HG03460 (cell line): ENCODE data around the gene CDK11A.
"Not testable (repeated sequence)": the region's sequence is repeated elsewhere in the genome, so short reads cannot be mapped to it uniquely, and the experiment has no call there.

Experiments used
- ATAC-seq: cut with Tn5 transposase; IDR thresholded peaks from one replicate; pipeline ENCODE4 v1.9.1; 2021; ENCODE audit not compliant: unreplicated experiment

The CDK11A gene

DNA sequence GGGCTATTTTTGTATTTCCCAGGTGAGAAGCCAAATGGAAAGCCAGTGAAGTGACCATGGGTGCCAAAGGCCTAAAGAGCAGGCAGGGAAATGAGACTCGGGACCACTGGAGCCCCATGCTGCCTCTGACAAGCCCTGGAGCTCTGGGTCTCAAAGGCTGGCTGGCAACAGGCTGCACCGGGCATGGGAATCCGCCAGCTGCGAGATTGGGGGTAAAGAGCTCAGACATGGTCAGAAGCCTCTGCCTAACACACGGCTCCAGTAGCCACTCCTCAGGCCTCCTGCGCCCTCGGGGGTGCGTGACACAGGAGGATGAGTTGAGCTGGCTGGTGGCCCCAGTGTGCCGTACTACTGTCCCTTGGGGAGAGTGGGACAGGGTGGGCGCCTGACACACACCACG, 59.8 kb downstream of the CDK11A start:
- ATAC-seq = not testable (repeated sequence)

DNA sequence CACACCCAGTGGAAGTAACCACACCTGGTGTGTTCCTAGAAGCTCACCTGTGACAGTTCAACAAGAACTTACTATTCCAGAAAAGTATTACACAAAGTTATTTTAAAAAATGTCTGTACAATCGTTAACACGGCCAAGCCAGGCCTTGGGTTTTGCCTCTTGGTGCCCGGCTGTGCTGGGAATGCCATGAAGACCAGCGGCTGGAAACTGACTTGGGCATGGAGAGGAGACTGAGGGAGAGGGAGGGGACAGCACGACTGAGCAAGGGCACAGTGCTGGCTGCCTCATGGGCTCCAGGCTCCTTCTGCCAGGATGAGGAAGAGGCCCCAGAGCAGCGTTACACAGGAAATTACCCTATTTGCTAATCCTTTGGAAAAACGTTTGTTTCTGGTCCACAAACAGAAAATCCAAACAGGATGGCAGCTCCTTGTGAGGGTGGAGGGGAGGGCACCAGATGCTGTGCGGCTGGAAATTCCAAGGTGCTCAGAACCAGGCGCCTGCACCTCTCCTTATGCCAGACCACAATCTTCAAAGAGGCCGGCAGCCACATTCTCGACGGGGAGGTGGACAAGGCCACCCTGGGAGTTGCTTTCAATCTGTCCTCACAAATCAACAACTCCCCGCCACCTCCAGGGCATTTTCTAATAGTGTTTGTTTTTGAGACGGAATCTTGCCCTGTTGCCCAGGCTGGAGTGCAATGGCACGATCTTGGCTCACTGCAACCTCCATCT, 61.2 kb downstream of the CDK11A start:
- not testable (repeated sequence) for ATAC-seq

DNA sequence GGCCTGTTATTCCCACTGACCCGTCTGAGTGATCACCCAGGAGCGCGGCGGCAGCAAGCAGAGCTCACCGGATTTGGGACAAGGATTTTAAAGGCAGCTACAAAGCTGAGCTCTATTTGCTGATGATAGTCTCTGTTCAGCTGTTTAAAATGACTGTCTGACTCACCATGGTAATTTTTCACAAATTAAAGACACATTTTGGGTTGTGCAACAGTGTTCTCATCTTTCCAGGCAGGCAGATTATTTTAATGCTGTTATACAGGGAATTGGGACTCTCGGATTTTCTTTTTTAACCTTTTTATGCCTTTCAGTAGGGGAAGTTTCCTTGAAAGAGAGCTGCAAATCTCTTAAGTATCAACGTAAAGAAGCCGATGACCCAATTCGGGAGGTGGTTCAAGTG, 61.8 kb downstream of the CDK11A start:
- not testable (repeated sequence) for ATAC-seq

DNA sequence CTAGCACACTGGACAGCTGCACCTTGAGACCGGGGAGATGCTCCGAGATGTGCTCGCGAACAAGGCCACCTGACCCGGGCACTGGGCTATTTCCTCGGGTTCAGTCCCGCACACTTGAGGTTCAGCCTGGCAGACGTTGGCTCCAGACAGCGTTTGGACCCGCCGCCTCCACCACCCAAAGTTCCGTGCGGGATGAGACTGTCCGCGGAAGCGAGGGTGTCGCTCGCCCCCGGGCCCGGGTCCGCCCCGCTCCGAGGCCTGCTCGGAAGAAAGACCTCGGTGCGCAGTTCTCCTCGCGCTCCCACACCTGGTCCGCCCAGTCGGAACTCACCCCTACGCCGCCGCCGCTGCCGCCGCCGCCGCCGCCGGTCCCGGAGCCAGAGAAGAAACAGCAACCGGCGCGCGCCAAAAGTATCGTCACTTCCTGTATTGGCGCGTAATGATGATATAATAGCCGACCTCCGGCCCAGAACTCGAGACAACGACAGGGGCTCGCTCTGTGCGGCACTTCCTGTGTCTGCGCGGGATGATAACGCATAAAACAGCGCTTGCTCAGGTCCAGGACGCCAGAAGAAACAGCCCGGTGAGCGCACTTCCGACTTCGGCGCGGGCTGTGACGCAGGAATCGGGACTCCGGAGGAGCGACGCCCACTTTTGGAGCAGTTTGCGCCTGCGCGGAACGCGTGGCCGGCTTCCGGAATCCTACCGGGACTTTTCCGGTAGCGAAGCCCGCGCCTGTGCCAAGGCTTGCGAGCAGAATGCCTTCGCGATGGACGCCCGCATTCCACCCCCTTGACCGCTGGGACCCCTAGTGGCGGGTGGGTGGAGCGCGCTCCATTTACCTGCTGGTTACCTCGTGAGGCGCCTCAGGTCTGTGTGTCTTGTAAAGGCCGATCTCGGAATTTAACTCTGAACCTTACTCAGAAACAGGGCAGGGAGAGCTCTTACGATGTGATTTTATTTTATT, 65.3 kb downstream of the CDK11A start, which contains the start of gene CDK11B:
Gene CDK11B, minus strand, starts transcription at position 422 of the 967 bp plus-strand sequence. CDS start 1,519 bp downstream, outside the sequence.
- peak; percentile 84 for ATAC-seq
